BJ (cell line): ENCODE results near the gene DSG2. TPM values are rescaled to one million over a fixed set of nuclear protein-coding genes. Genes with fewer than 3 reads are reported as not detected.

Source experiments
- CTCF ChIA-PET: fragments of 350-600 bp; formaldehyde crosslinking; extraction: SDS; loops from one replicate; lab custom pipeline; 2021; ENCODE audit warnings: antibody characterized with exemption, inconsistent platforms; lab: Yijun Ruan, JAX
- POLR2A ChIA-PET: fragments of 300-600 bp; sonication (Branson Sonifier 250); formaldehyde crosslinking; extraction: SDS; loops from one replicate; lab custom pipeline; 2021; ENCODE audit warnings: antibody characterized with exemption; lab: Charles Lee
- DNase-seq: peaks from one replicate; pipeline ENCODE4 v3.0.0-alpha.2; 2011; ENCODE audit warnings: low read depth
- H3K27me3 ChIP-seq: 2 replicates; pipeline ENCODE4 v1.6.0; 2011; ENCODE audit warnings: low read length; ENCODE audit not compliant: control insufficient read depth, insufficient read depth
- H3K36me3 ChIP-seq: 2 replicates; pipeline ENCODE4 v1.5.1; 2011; ENCODE audit warnings: low read length; ENCODE audit not compliant: control insufficient read depth, insufficient read depth
- H3K4me3 ChIP-seq: 2 replicates; pipeline ENCODE4 v1.5.1; 2011; ENCODE audit warnings: low read depth, mild to moderate bottlenecking, control low read depth, low read length
- polyA plus RNA-seq: library from polyadenylated mRNA; depleted of rRNA; stranded (reverse); fragments of >200 nt; gene quantifications from 2 replicates; pipeline ENCODE4 v1.2.3, GENCODE V29; 2011; rRNA removed
- TF ChIP-seq, protein P1 (sequence below): IDR thresholded peaks from 2 replicates; pipeline ENCODE4 v1.5.1; 2011; ENCODE audit warnings: low read depth, mild to moderate bottlenecking, control low read depth, inconsistent platforms, low read length, moderate library complexity; ENCODE audit not compliant: insufficient read depth

DSG2 gene
- polyA plus RNA-seq, 1 experiment: 0.01 TPM

GRCh38 chr18:31598021-31598805 is 100.2 kb downstream of the DSG2 start:
- Histone ChIP-seq H3K27me3 (no peaks in the 10 kb centered on the region), H3K4me3 (no peak overlapping the region), H3K36me3 (no peaks in the 10 kb centered on the region)
- TF ChIP-seq, protein P1, sequence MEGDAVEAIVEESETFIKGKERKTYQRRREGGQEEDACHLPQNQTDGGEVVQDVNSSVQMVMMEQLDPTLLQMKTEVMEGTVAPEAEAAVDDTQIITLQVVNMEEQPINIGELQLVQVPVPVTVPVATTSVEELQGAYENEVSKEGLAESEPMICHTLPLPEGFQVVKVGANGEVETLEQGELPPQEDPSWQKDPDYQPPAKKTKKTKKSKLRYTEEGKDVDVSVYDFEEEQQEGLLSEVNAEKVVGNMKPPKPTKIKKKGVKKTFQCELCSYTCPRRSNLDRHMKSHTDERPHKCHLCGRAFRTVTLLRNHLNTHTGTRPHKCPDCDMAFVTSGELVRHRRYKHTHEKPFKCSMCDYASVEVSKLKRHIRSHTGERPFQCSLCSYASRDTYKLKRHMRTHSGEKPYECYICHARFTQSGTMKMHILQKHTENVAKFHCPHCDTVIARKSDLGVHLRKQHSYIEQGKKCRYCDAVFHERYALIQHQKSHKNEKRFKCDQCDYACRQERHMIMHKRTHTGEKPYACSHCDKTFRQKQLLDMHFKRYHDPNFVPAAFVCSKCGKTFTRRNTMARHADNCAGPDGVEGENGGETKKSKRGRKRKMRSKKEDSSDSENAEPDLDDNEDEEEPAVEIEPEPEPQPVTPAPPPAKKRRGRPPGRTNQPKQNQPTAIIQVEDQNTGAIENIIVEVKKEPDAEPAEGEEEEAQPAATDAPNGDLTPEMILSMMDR: no peak
- POLR2A ChIA-PET: no interaction called here
- no peak for DNase-seq
- CTCF ChIA-PET: no interaction called here

Other genes starting within 250 kb of the DSG2 start
- not detected in 2 replicates for gene DSG1, start 180.0 kb upstream of the DSG2 start, polyA plus RNA-seq
- not detected in 2 replicates for gene DSG4, start 121.4 kb upstream of the DSG2 start, polyA plus RNA-seq
- gene DSG3, start 50.4 kb upstream of the DSG2 start, polyA plus RNA-seq: not detected in 2 replicates
- not detected in 2 replicates for gene TTR, start 93.7 kb downstream of the DSG2 start, polyA plus RNA-seq
- gene B4GALT6, start 186.4 kb downstream of the DSG2 start, polyA plus RNA-seq: 0.26 and 1.1 TPM in 2 replicates